HepG2 (cell line): ENCODE measurements around the gene WNT7A. TPM values are rescaled to one million over a fixed set of nuclear protein-coding genes. Genes with fewer than 3 reads are reported as not detected.

Experiments used
- ATAC-seq: fragments of 200-7000 bp; cut with Tn5 transposase; 3 replicates; pipeline ENCODE4 v1.9.1; 2020; ENCODE audit warnings: mild to moderate bottlenecking, moderate library complexity
- BruUV-seq: library from RNA; stranded (reverse); fragments of 400-500 nt; replicated peaks from 2 replicates; lab custom pipeline; 2021; lab: Mats Ljungman, UMichigan
- CTCF ChIA-PET: fragments of 300-600 bp; formaldehyde crosslinking; extraction: SDS; loops from one replicate; lab custom pipeline; 2021; ENCODE audit warnings: low total read pairs, inconsistent platforms, low intra/inter-chr PET ratio; lab: Yijun Ruan, JAX
- POLR2A ChIA-PET: fragments of 350-600 bp; sonication (Branson Sonifier 250); formaldehyde crosslinking; loops from one replicate; lab custom pipeline; 2020; ENCODE audit warnings: antibody characterized with exemption, inconsistent platforms; lab: Yijun Ruan, JAX
- DNase-seq: peaks from one replicate; pipeline ENCODE4 v3.0.0-alpha.2; 2015; ENCODE audit warnings: low spot score
- FAIRE-seq: peaks from 3 replicates; lab custom pipeline; 2011; peaks lifted over from hg19 to GRCh38; lab: Jason Lieb, UNC
- H2AFZ ChIP-seq: one replicate; pipeline ENCODE4 v1.6.1; 2011; ENCODE audit warnings: low read length, inconsistent platforms
- H3K27ac ChIP-seq: fragments of 300-600 bp; 3 replicates; pipeline ENCODE4 v1.8.0; 2011; ENCODE audit warnings: mixed run types, mild to moderate bottlenecking, mixed read lengths, low read length, inconsistent platforms; ENCODE audit not compliant: insufficient read depth; ENCODE audit errors: extremely low read length
- H3K27me3 ChIP-seq, 2 experiments: fragments of 200-600 bp in 1 of 2; 2 replicates in 1 of 2; 3 replicates in 1 of 2; pipeline versions ENCODE4 v1.6.0 to v1.8.0; 2011; ENCODE audit warnings: low read length in 2 of 2, mild to moderate bottlenecking in 2 of 2, moderate library complexity in 2 of 2, inconsistent platforms in 1 of 2; ENCODE audit not compliant: insufficient read depth in 2 of 2, control insufficient read depth in 1 of 2
- H3K36me3 ChIP-seq, 2 experiments: fragments of 200-600 bp in 1 of 2; replicated peaks in 1 of 2; 2 replicates in 1 of 2; 3 replicates in 1 of 2; pipeline versions ENCODE4 v1.5.1 to v1.8.0; 2011; ENCODE audit warnings: low read length in 2 of 2, inconsistent platforms in 1 of 2; ENCODE audit not compliant: insufficient read depth in 2 of 2, control insufficient read depth in 1 of 2
- H3K4me1 ChIP-seq: 2 replicates; pipeline ENCODE4 v1.5.1; 2012; ENCODE audit warnings: low read length, inconsistent platforms; ENCODE audit not compliant: insufficient read depth
- H3K4me2 ChIP-seq: 2 replicates; pipeline ENCODE4 v1.6.0; 2011; ENCODE audit warnings: low read depth, low read length, inconsistent platforms
- H3K4me3 ChIP-seq, 3 experiments: fragments of 200-600 bp in 1 of 3; sonication (generic), shearing (Covaris generic) in 1 of 3; replicated peaks in 1 of 3; 2 replicates each; pipeline ENCODE4 v1.5.1; 2011 to 2016; ENCODE audit warnings: low read length in 3 of 3, inconsistent platforms in 2 of 3, low read depth in 2 of 3, mild to moderate bottlenecking in 2 of 3, control low read depth in 1 of 3, mixed read lengths in 1 of 3; ENCODE audit not compliant: insufficient read depth in 1 of 3
- H3K79me2 ChIP-seq: one replicate; pipeline ENCODE4 v1.6.1; 2011; ENCODE audit warnings: low read length, inconsistent platforms; ENCODE audit not compliant: insufficient read depth
- H3K9ac ChIP-seq: 2 replicates; pipeline ENCODE4 v1.6.0; 2011; ENCODE audit warnings: mild to moderate bottlenecking, low read depth, low read length, inconsistent platforms; ENCODE audit not compliant: insufficient read depth
- H3K9me3 ChIP-seq: 2 replicates; pipeline ENCODE4 v1.5.1; 2012; ENCODE audit warnings: mild to moderate bottlenecking, low read length
- H4K20me1 ChIP-seq: 2 replicates; pipeline ENCODE4 v1.6.0; 2011; ENCODE audit warnings: inconsistent platforms, mild to moderate bottlenecking, low read length, moderate library complexity; ENCODE audit not compliant: insufficient read depth
- ASH2L ChIP-seq: fragments of 300-600, 200-600 bp; sonication (generic); IDR thresholded peaks from 2 replicates; pipeline ENCODE4 v1.7.0; 2017; ENCODE audit warnings: low read depth, mild to moderate bottlenecking, moderate library complexity, mixed read lengths, low read length; ENCODE audit not compliant: insufficient read length
- CENPX ChIP-seq: sonication (generic); formaldehyde crosslinking; IDR thresholded peaks from 2 replicates; pipeline ENCODE4 v1.9.0; 2021; ENCODE audit warnings: mild to moderate bottlenecking, missing genetic modification reagents, moderate library complexity
- ELF4 ChIP-seq: sonication (generic); formaldehyde crosslinking; IDR thresholded peaks from 2 replicates; pipeline ENCODE4 v1.5.0; 2020; ENCODE audit warnings: missing genetic modification reagents, mild to moderate bottlenecking, moderate library complexity, borderline replicate concordance
- HDAC6 ChIP-seq: fragments of 200-600 bp; sonication (generic); IDR thresholded peaks from 2 replicates; pipeline ENCODE4 v1.7.0; 2017; ENCODE audit warnings: mild to moderate bottlenecking, antibody characterized with exemption, low read length, low read depth
- HNRNPK ChIP-seq: fragments of 200-400 bp; formaldehyde crosslinking; IDR thresholded peaks from 2 replicates; pipeline ENCODE4 v1.6.1; 2018; ENCODE audit warnings: low read length, low read depth, moderate library complexity, mild to moderate bottlenecking; ENCODE audit not compliant: poor library complexity, severe bottlenecking
- MAX ChIP-seq: IDR thresholded peaks from 2 replicates; pipeline ENCODE4 v1.6.1; 2012; ENCODE audit warnings: inconsistent platforms
- MYC ChIP-seq: sonication (generic); formaldehyde crosslinking; IDR thresholded peaks from 2 replicates; pipeline ENCODE4 v1.9.0; 2021; ENCODE audit warnings: missing genetic modification reagents, borderline replicate concordance
- NR2F6 ChIP-seq, 2 experiments: IDR thresholded peaks; 2 replicates each; pipeline ENCODE4 v1.6.1; 2016; ENCODE audit warnings: antibody characterized with exemption in 1 of 2, mild to moderate bottlenecking in 1 of 2
- SRF ChIP-seq: IDR thresholded peaks from 2 replicates; pipeline ENCODE4 v1.6.1; 2011; ENCODE audit warnings: mild to moderate bottlenecking, low read depth, low read length, moderate library complexity
- ZMYM2 ChIP-seq: sonication (generic); formaldehyde crosslinking; IDR thresholded peaks from 2 replicates; pipeline ENCODE4 v1.8.0; 2022; ENCODE audit warnings: mild to moderate bottlenecking, missing genetic modification reagents
- ZNF800 ChIP-seq: sonication (generic); formaldehyde crosslinking; IDR thresholded peaks from 2 replicates; pipeline ENCODE4 v1.4.0; 2020; ENCODE audit warnings: missing genetic modification reagents
- WGBS: methylation state at CpG from one replicate; pipeline ENCODE4 v1.1.6; 2017; ENCODE audit warnings: low lambda C conversion rate; 5-methylcytosine and 5-hydroxymethylcytosine counted together
- in situ Hi-C: cut with HindIII; loops from 2 replicates; pipeline ENCODE4 v1.10.0; 2017; ENCODE audit warnings: low pct_unique_long_range_greater_than_20kb; ENCODE audit not compliant: extremely low pct_ligation_motif_present
- intact Hi-C: fragments of 100-400 bp; cut with micrococcal nuclease; formaldehyde crosslinking; loops from one replicate; pipeline ENCODE4 v1.10.0; 2022; ENCODE audit not compliant: unreplicated experiment
- polyA plus RNA-seq, 8 experiments: library from polyadenylated mRNA; depleted of rRNA in 3 of 8; stranded (reverse) in 7 of 8; unstranded in 1 of 8; fragments of >200 nt; fragmentation: Illumina TruSeq in 4 of 8; extraction: Trizol in 4 of 8; gene quantifications; 2 replicates each; pipeline versions ENCODE4 v1.2.1 to v1.2.3, GENCODE V29; 2011 to 2016; ENCODE audit warnings: low read depth in 4 of 8, missing spikeins in 1 of 8, mixed read lengths in 1 of 8; ENCODE audit not compliant: insufficient read depth in 1 of 8
- total RNA-seq, 5 experiments: library from RNA; depleted of rRNA; stranded (reverse); fragments of >200 nt; fragmentation: Illumina TruSeq; extraction: Trizol; gene quantifications; 2 replicates each; pipeline ENCODE4 v1.2.3, GENCODE V29; 2016; ENCODE audit warnings: low read depth in 1 of 5

Gene WNT7A
- total and polyA plus RNA-seq, 2 of the 13 experiments (the other 11 are each of a cell fraction or from before 2014, with no cell fraction given): not detected

- Histone ChIP-seq H3K4me3 (no peak overlapping the region), H3K79me2 (no peaks in the 10 kb centered on the region), H3K27me3 (peaks cover 4 to 42% of the 10 kb centered on the region in 2 experiments), H3K4me1 (no peaks in the 10 kb centered on the region), H3K27ac (no peak overlapping the region), H3K9ac (no peak overlapping the region), H4K20me1 (no peaks in the 10 kb centered on the region)
- no TSS peak for BruUV-seq
- intact Hi-C loops: no loop called here
- POLR2A ChIA-PET: no interaction called here
- ATAC-seq (no peak), DNase-seq (no peak), FAIRE-seq (no peak)
- in situ Hi-C loops: no loop called here
- 26% methylated on average over 8 of the region's 18 CpGs for WGBS
- TF ChIP-seq MAX (no peak), ASH2L (no peak), ZMYM2 (no peak), ZNF800 (CRISPR knock-in tag) (no peak), ELF4 (no peak), HDAC6 (no peak), NR2F6 (IDR thresholded peaks at IDR 0.05) (no peak), NR2F6 (CRISPR knock-in tag; IDR thresholded peaks at IDR 0.05) (no peak), MYC (CRISPR knock-in tag) (no peak), CENPX (CRISPR knock-in tag) (no peak), HNRNPK (no peak), SRF (no peak)
- TF ChIP-seq, all 625 proteins: peak for 0
- no peaks in the 10 kb centered on the region for H3K36me3 ChIP-seq
- H2AFZ ChIP-seq: no peak overlapping the region
- H3K9me3 ChIP-seq: no peaks in the 10 kb centered on the region
- CTCF ChIA-PET: no interaction called here
- no peak overlapping the region for H3K4me2 ChIP-seq
Observed at GRCh38 chr3:13772885-13773745, 106.8 kb downstream of the WNT7A start.
